ENCODE measurements around the gene DYTN.

DYTN gene

GRCh38 chr2:206700156-206700555 lies 18.0 kb downstream of the DYTN start:
- FAIRE-seq (no peak), DNase-seq (ENCODE audit: insufficient read length, low spot score) (no peak)

DNA sequence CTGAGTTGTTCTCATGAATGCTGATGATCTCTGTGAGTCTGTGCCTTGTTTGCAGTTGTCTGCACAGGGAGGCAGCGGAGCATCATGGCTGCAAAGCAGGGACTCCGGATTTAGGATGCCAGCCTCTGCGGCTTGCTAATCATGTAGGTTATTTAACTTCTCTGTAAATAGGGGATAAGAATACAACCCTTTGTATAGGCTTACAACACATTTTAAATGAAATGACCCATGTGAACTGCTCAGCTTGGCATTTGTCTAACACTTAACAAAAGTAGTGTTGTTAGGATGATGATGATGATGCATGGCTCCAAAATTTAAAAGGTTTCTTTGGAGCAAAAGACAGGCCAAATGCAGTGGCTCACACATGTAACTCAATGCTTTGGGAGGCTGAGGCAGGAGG lies 19.4 kb downstream of the DYTN start:
- FAIRE-seq, result no peak
- DNase-seq (ENCODE audit: insufficient read length, low spot score), result no peak

- DNase-seq (ENCODE audit: insufficient read length, low spot score) (no peak), FAIRE-seq (no peak)
Measured at GRCh38 chr2:206696910-206697309, 21.3 kb downstream of the DYTN start.

- FAIRE-seq (peak; percentile 85), DNase-seq (ENCODE audit: insufficient read length, low spot score) (peak; percentile 19)
Measured at GRCh38 chr2:206693399-206694137, 24.6 kb downstream of the DYTN start.

GRCh38 chr2:206692971-206693370 lies 25.2 kb downstream of the DYTN start:
- no peak for DNase-seq (ENCODE audit: insufficient read length, low spot score)
- FAIRE-seq, result no peak

- FAIRE-seq, result no peak
- no peak for DNase-seq (ENCODE audit: insufficient read length, low spot score)
Measured at GRCh38 chr2:206688990-206689389, 29.2 kb downstream of the DYTN start.

- no peak for FAIRE-seq
- DNase-seq (ENCODE audit: insufficient read length, low spot score), result no peak
Measured at GRCh38 chr2:206688453-206688852, 29.7 kb downstream of the DYTN start.

- DNase-seq (ENCODE audit: insufficient read length, low spot score) (no peak), FAIRE-seq (no peak)
Measured at GRCh38 chr2:206683546-206683945, 34.6 kb downstream of the DYTN start.

DNA sequence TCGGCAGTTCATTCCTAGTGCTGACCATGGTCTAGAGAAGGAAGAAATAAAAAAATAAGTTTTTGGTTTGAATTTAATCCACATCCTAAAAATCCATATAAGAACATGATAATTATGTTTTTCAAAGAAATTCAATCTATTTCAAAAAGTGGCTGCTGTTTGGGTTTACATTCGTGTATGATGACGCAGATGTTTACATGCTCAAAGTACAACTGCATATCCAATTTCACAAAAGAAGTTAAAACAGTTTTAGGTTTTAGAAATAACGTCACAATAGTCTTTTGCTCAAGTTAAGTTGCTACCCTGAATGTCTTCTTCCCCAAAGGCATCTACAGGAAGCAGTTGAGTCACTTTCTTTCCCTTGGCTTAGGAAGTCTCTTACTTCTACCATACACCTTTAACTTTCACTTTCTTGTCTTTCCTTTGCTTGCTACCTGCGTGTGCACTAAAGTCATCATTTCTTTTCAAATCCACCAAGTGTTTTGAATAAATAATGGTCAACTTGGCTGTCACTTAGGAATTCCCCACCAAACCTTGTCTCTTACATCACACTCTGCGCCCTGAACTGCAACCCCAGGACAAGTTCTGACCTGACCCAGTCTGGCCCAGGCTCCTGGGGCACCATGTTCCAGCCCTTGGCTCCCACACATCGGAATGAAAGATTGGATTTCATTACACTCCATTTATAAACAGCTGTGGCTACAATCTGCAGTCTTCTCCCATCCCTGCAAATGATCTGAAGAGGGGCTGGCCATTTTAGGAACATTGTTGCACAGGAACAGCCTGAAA lies 47.5 kb downstream of the DYTN start:
- no peak for DNase-seq (ENCODE audit: insufficient read length, low spot score)
- no peak for FAIRE-seq

GRCh38 chr2:206665251-206665650 lies 52.9 kb downstream of the DYTN start:
- FAIRE-seq (no peak), DNase-seq (ENCODE audit: insufficient read length, low spot score) (no peak)

GRCh38 chr2:206657087-206657486 lies 61.1 kb downstream of the DYTN start:
- no peak for FAIRE-seq

GRCh38 chr2:206647985-206648384 lies 70.2 kb downstream of the DYTN start:
- FAIRE-seq (no peak), DNase-seq (ENCODE audit: insufficient read length, low spot score) (no peak)

More at GRCh38 chr2:206657087-206657486, 61.1 kb downstream of the DYTN start:
- DNase-seq (ENCODE audit: insufficient read length, low spot score), result no peak

- no peak for FAIRE-seq
- DNase-seq (ENCODE audit: insufficient read length, low spot score), result peak; percentile 3
Measured at GRCh38 chr2:206642075-206643025, 75.8 kb downstream of the DYTN start, which contains the start of gene FAM237A. TSS of gene FAM237A (plus strand) at chr2:206642487. CDS start at chr2:206644237, 1,750 bp downstream.

DNA sequence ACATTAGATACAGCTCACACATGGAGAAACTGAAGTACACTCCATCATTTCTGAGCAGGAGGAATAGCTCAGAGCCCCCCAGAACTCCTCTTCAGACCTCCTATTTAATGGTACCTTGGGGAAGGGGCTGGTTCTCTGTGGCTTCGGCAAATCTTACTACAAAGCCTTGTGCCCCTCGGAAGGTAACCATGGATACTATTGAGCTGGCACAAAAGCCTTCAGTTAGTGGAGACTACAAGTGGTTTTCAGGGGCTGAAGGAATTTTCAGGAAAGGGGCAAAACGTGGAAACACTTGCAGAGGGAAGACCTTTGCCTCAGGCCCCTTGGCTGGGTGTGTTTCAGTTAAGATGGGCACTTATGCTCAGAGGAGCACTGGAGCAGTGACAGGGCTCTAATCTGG lies 77.0 kb downstream of the DYTN start:
- FAIRE-seq, result no peak
- no peak for DNase-seq (ENCODE audit: insufficient read length, low spot score)

DNA sequence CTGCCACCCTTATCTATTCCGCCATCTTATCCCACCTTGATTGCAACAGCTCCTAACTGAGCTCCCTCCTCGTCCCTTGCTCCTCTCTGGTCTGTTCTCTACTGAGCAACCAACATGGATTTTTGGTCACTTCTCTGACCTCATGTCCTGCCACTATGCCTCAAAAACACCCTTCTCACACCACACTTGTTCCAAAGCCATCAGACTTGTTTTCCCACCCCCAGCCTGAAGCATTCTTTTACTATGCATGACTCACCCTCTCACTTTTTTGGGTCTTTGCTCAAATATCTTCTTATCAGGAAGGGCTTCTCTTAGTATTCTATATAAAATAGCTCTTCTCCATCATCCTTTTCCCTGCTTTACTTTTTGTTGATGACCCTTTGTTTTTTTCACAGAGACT lies 78.6 kb downstream of the DYTN start:
- no peak for DNase-seq (ENCODE audit: insufficient read length, low spot score)
- FAIRE-seq, result no peak

DNA sequence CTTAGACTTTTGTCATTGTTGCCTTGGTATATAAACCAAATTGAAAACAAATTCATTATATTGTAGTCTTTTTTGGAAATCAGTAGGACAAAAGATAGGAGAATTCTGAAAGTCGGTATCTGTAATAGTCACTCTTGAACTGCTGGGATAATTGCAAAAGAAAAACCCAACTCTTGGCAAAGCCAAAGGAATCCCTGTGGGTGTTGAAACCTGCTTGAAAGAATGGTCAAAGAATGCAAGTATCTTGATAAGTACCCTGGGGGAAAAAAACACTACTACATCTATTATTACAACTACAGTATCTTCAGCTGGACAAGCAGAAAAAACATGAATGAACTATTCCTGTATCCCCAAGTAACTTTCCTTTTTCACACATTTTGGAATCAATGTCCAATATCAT lies 83.2 kb downstream of the DYTN start:
- FAIRE-seq (no peak), DNase-seq (ENCODE audit: insufficient read length, low spot score) (no peak)

DNA sequence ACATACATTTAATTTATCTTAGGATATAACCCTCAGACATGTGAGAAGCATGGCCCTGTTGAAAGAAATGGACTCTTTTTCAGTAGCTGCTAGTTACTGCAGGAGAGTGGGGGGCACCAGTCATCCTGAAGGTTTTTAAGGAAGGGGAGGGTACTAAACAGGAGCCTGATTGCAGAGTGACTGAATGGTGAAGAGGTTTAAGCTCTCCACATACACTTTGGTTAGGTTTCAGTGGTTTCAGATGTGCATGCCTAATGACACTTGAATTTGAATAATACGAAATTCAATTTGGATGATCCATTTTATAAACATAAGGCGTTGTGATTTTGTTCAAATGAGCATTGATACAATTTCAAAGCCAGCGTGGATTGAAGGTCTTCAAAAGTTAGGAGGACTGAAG lies 86.9 kb downstream of the DYTN start:
- FAIRE-seq (no peak), DNase-seq (ENCODE audit: insufficient read length, low spot score) (no peak)

GRCh38 chr2:206627632-206628031 lies 90.6 kb downstream of the DYTN start:
- no peak for DNase-seq (ENCODE audit: insufficient read length, low spot score)

DNA sequence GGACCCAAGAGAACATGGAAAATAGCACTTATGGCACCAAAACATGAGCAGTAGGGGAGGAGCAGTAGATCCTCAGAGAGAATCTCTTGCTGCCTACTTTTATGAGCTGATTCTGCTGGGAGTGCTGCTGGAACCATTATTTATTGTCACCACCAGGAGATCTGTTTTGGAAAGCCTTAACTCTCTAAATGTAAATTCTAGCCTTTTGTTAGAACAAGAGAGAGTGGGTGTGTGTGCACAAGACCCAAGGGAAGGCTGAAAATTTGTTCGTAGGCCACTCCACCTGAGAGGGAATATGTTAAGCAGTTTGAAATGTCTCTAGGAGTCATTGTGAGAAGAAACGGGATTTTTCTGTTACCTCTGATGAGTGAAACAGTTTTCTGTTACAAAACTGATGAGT lies 92.1 kb downstream of the DYTN start:
- no peak for DNase-seq (ENCODE audit: insufficient read length, low spot score)
- no peak for FAIRE-seq

More at GRCh38 chr2:206627632-206628031, 90.6 kb downstream of the DYTN start:
- no peak for FAIRE-seq

- no peak for FAIRE-seq
- no peak for DNase-seq (ENCODE audit: insufficient read length, low spot score)
Measured at GRCh38 chr2:206619011-206619410, 99.2 kb downstream of the DYTN start.

GRCh38 chr2:206616151-206616550 lies 102.0 kb downstream of the DYTN start:
- FAIRE-seq (no peak), DNase-seq (ENCODE audit: insufficient read length, low spot score) (no peak)

Measured in GM19239 (cell line).